ENCODE data around the gene CNOT3. TPM values are rescaled to one million over a fixed set of nuclear protein-coding genes. Genes with fewer than 3 reads are reported as not detected.

The CNOT3 gene
- total and polyA plus RNA-seq, 9 of the 15 experiments (the other 6 are each of a cell fraction or from before 2014, with no cell fraction given) = 0.27 to 60.4 (median 9.9) TPM

GRCh38 chr19:54159352-54160181, 22.0 kb downstream of the CNOT3 start, which contains the start of gene LENG1 (continued):
- TF ChIP-seq, protein P1, sequence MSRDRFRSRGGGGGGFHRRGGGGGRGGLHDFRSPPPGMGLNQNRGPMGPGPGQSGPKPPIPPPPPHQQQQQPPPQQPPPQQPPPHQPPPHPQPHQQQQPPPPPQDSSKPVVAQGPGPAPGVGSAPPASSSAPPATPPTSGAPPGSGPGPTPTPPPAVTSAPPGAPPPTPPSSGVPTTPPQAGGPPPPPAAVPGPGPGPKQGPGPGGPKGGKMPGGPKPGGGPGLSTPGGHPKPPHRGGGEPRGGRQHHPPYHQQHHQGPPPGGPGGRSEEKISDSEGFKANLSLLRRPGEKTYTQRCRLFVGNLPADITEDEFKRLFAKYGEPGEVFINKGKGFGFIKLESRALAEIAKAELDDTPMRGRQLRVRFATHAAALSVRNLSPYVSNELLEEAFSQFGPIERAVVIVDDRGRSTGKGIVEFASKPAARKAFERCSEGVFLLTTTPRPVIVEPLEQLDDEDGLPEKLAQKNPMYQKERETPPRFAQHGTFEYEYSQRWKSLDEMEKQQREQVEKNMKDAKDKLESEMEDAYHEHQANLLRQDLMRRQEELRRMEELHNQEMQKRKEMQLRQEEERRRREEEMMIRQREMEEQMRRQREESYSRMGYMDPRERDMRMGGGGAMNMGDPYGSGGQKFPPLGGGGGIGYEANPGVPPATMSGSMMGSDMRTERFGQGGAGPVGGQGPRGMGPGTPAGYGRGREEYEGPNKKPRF (IDR thresholded peaks at IDR 0.05; ENCODE audit: low read depth, low read length) = no peak
- no peak for TF ChIP-seq SNIP1 (IDR thresholded peaks at IDR 0.05; ENCODE audit: low read depth)
- TF ChIP-seq ZBTB9 (CRISPR knock-in tag; IDR thresholded peaks at IDR 0.05) = peak; percentile 7; the same call in 1 of the 2 replicates
- peak; percentile 90 for TF ChIP-seq HNRNPL (IDR thresholded peaks at IDR 0.05; ENCODE audit: low read depth, low read length)
- TF ChIP-seq GTF2A2 (tag; IDR thresholded peaks at IDR 0.05) = no peak
- peak in 1 of 2 experiments; percentile 34; a peak in 1 of 4 replicates for TF ChIP-seq NONO (IDR thresholded peaks at IDR 0.05; ENCODE audit: low read depth in 2 of 2, low read length in 1 of 2)
- peak; percentile 100 for TF ChIP-seq RFX1 (IDR thresholded peaks at IDR 0.05)
- no peak for TF ChIP-seq HIVEP1 (CRISPR knock-in tag; IDR thresholded peaks at IDR 0.05)
- no peak for TF ChIP-seq MTA2 (IDR thresholded peaks at IDR 0.05; ENCODE audit: low read depth)
- TF ChIP-seq ZNF778 (CRISPR knock-in tag; IDR thresholded peaks at IDR 0.05) = no peak
- TF ChIP-seq, protein P2, sequence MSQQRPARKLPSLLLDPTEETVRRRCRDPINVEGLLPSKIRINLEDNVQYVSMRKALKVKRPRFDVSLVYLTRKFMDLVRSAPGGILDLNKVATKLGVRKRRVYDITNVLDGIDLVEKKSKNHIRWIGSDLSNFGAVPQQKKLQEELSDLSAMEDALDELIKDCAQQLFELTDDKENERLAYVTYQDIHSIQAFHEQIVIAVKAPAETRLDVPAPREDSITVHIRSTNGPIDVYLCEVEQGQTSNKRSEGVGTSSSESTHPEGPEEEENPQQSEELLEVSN (IDR thresholded peaks at IDR 0.05; ENCODE audit: borderline replicate concordance in 1 of 2, extremely low read depth in 1 of 2, insufficient read depth in 1 of 2, insufficient read length in 1 of 2, low read depth in 1 of 2, low read length in 1 of 2, poor library complexity in 1 of 2, severe bottlenecking in 1 of 2) = peak; percentile 90 to 94
- TF ChIP-seq FOXJ2 (tag; IDR thresholded peaks at IDR 0.05) = peak; percentile 55; the same call in 1 of the 2 replicates
- TF ChIP-seq SIN3A (IDR thresholded peaks at IDR 0.05; ENCODE audit: borderline replicate concordance in 2 of 2, control insufficient read depth in 1 of 2, low read depth in 2 of 2, low read length in 2 of 2) = peak in 1 of 2 experiments; percentile 71; a peak in 3 of 4 replicates
- no peak for TF ChIP-seq MAFG (tag; conservative IDR thresholded peaks at IDR 0.05)
- TF ChIP-seq ZBTB5 (IDR thresholded peaks at IDR 0.05) = no peak
- TF ChIP-seq HSF4 (CRISPR knock-in tag; IDR thresholded peaks at IDR 0.05; ENCODE audit: borderline replicate concordance) = no peak
- no peak for TF ChIP-seq BRCA1 (IDR thresholded peaks at IDR 0.05)
- TF ChIP-seq BRCA1 (CRISPR knock-in tag; IDR thresholded peaks at IDR 0.05) = no peak
- TF ChIP-seq ZNF695 (CRISPR knock-in tag; IDR thresholded peaks at IDR 0.05) = no peak
- TF ChIP-seq U2AF1 (optimal IDR thresholded peaks at IDR 0.05; ENCODE audit: low read depth, low read length) = no peak
- no peak for TF ChIP-seq SAFB2 (IDR thresholded peaks at IDR 0.05; ENCODE audit: borderline replicate concordance, low read depth, low read length, severe bottlenecking)

Measured in K562 (cell line).